Tibial nerve (tissue), 4 donors: ENCODE results near the gene PDSS2.

ENCODE experiments used
- CTCF ChIP-seq, 5 experiments: fragments of 200-600 bp in 3 of 5; fragments of 450-650 bp in 2 of 5; sonication (generic) in 3 of 5; IDR thresholded peaks; one replicate each; pipeline ENCODE4 v1.5.1; 2016 to 2019; ENCODE audit warnings: antibody characterized with exemption in 5 of 5, mild to moderate bottlenecking in 3 of 5, moderate library complexity in 2 of 5
- EP300 ChIP-seq, 2 donors: sonication (generic); formaldehyde crosslinking; IDR thresholded peaks; one replicate each; pipeline ENCODE4 v1.6.1; 2017; ENCODE audit warnings: antibody characterized with exemption in 2 of 2, mild to moderate bottlenecking in 1 of 2

GRCh38 chr6:107187630-107188029 is 271.7 kb downstream of the PDSS2 start:
- TF ChIP-seq EP300 (IDR thresholded peaks at IDR 0.05) (no peak), CTCF (IDR thresholded peaks at IDR 0.05) (no peak)
